NCI-H2029 treated with DMSO at 0.1 percent for 48 hours (cell line): ENCODE results near the gene RARRES2.

Experiments
- DNase-seq: peaks from one replicate; lab custom pipeline; 2025; lab: John Stamatoyannopoulos, UW

Gene RARRES2

DNA sequence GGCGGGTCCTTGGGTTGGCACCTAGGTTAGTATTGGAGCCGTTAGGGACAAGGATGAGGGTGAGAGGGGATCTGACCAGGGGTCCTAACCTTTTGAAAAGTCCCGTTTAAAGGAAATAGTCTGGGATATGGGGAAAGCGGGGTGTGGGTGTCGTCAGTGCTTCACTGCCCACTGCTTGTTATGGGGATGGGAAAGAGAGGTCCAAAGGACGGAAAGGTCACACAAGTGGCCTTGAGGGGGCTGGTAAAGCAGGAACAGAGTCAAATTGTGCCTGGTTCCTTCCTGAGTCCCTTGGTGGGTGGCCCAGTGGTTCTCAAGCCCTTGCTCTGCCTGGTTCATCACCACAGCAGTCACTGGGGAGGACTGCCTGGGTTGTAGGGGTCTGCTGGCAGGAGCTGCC, 35.1 kb upstream of the RARRES2 start:
- DNase-seq = no peak

DNA sequence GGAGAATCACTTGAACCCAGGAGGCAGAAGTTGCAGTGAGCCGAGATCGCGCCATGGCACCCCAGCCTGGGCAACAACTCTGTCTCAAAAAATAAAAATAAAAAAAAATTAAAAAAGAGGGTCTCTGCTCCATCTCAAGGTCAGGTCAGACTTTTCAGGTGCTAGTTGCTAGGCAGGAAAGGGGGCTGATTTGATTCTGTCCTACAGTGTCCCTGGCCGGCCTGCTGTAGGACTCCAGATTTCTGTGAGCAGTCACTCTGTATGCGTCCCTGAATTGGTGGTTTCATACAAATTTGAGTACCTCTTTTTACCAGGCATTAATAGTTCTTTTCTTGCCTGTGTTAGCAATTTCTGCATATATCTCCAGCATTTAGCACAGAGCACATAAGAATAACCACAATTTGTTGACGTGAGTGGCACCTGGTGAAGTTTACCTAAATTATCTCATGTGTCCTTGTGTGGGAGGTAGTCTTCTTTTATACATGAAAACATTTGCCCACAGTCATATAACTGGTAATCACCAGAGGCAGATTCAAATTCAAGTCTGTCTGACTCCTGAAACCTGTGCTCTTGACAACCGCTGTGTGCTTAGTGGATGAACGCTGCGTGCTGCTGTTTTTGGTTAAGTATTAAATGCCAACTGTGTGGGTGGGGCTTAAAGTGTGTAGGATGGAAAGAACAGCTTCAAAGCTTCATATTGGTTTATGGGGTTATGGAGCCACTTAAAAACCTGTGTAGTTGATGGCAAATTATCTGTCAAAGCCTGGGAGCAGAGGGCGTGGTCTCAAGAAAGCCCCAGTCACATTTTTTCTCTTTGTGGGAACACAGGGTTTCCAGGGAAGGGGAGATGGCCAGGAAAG, 34.5 kb upstream of the RARRES2 start:
- no peak for DNase-seq

DNA sequence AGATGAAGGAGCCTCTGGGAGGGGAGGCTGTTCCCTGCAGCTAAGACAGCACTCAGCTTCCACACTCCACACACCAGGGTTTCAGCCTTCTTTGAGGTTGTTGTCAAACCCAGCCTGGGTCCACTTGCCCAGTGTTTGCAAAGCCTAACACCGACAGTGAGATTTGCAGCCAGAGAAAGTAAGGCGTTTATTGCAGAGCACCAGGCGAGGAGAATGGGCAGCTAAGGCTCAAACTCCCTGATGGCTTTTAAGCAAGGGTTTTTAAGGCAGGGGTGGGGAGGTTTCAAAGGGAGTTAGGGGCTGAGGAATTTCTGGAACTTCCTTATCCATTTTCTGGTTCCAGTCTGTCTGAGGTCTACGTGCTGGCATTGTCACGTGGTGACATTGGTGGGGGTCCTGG, 33.0 kb upstream of the RARRES2 start:
- DNase-seq = no peak

DNA sequence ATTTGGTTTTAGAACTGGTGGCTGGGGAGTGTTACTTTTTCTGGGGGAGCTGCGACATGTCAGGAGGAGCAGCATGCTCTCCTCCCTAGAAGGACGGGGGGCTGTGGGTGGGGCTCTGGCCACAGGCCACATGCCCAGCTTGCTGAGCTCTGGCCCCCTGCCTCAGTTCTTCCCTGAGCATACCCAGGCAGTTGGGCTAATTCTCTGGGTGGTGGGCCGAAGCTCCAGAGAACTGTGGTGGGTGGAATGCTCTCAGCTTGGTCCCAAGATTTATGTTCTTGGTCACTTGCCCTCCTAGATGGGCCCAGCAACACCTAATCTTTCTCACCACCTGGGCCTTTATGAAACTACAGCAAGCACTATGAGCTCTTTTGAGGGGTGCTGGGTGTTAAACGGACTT, 32.6 kb upstream of the RARRES2 start:
- DNase-seq = no peak

GRCh38 chr7:150373049-150373801, 31.8 kb upstream of the RARRES2 start:
- DNase-seq = no peak

- no peak for DNase-seq
Observed at GRCh38 chr7:150372271-150373048, 31.0 kb upstream of the RARRES2 start.

GRCh38 chr7:150371996-150372270, 30.5 kb upstream of the RARRES2 start:
- no peak for DNase-seq

DNA sequence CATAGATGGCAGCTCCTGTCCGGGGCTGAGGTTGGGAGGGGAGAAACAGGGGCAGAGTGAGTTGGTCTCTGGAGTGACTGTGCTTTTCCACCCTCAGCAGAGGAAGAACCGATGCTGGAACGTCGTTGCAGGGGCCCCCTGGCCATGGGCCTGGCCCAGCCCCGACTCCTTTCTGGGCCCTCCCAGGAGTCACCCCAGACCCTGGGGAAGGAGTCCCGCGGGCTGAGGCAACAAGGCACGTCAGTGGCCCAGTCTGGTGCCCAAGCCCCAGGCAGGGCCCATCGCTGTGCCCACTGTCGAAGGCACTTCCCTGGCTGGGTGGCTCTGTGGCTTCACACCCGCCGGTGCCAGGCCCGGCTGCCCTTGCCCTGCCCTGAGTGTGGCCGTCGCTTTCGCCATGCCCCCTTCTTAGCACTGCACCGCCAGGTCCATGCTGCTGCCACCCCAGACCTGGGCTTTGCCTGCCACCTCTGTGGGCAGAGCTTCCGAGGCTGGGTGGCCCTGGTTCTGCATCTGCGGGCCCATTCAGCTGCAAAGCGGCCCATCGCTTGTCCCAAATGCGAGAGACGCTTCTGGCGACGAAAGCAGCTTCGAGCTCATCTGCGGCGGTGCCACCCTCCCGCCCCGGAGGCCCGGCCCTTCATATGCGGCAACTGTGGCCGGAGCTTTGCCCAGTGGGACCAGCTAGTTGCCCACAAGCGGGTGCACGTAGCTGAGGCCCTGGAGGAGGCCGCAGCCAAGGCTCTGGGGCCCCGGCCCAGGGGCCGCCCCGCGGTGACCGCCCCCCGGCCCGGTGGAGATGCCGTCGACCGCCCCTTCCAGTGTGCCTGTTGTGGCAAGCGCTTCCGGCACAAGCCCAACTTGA, 29.9 kb upstream of the RARRES2 start:
- no peak for DNase-seq

GRCh38 chr7:150370612-150371071, 29.2 kb upstream of the RARRES2 start:
- DNase-seq = no peak

DNA sequence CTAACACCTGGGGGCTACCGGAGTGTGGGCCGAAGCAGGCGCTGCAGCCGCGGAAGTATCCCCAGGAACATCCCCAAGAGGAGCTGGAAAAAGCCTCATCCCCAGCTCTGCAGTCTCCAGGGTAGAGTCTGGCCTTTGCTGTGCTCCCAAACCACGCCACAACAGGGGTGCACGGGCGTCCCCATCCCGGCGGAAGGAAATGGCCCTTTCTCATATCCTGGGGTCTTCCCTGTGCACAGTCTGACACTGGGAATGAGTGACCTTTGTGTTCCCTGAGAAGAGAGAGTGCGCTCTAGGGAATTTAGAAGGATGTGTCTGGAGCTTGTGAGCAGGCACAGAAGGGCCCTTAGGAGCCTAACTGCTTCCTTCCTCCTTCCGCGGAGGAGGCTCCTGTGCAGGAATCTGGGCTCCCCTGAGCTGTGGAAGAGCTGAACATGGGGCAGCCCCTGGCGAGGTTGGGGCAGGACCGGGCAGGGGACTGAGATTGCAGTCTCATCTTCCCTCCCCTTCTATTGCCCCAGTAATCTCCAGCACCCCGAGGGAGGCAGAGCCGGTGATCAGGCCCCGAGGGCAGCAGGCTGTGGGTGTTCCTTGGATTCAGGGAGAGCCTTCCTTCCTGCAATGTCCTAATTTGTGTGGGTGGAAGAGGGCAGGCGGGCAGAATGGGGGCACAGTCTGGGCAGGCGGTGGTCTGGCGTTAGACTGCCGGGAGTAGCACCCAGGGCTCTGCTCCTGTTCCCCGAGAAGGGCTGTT, 28.5 kb upstream of the RARRES2 start:
- no peak for DNase-seq

GRCh38 chr7:150368884-150369747, 27.7 kb upstream of the RARRES2 start:
- DNase-seq = peak; percentile 51

DNA sequence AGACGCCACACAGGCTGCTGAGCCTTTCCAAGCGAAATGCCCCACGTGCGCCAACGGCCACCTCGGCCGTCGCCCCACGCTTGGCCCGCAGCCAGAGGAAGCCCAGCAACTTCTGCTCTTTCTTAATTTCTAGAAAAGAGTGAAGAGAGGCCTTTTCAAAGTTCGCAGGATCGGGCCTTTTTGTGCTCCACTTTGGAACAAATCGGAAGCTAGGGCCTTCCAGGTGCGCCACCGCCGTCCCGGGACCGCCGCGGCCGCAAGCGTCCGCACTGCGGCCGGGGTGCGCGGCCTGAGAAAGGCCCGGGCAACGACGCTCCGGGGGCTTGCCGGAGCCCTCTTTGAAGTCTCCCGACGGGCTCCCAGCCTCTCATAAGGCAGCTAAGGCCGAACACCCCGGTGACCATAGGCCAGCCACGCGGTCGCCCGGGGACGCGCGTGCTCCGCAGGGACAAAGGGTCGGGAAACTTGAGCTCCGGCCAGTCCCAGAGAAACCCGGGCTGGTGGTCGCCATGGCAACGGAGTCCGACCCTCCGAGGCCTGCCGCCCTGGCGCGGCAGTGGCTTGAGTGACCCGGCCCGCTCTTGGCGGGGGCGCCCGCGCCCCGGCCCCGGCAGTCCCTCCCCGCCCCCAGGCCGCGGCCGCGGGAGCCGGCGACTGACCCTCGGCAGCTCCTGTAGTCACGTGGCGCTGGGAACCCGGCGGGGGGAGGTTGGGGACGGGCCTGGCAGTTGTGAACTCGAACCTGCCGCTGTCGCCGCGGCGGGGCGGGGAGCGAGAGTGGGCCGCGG, 26.9 kb upstream of the RARRES2 start, which contains the start of gene REPIN1:
Gene REPIN1, plus strand, starts transcription at position 727 of the 788 bp plus-strand sequence. CDS start 890 bp downstream, outside the sequence.
- DNase-seq = peak; percentile 64

DNA sequence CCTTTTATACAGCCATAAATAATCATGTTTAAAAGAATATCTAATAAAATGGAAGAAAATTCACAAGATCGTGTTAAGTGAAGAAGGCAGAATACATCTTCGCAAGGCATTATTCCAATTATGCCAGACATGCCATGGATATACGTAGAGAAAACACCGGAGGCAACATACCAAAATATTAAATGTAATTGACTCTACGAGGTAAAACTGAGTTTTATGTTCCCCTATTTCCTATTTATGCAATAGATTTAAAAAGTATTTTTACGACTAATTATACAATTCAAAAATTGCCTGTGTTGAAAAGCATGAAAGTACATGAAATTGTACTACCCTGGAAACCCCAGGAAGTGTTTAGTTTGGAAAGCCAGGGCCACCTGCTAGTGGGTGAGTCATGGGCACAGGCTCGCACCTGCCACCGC, 26.3 kb upstream of the RARRES2 start:
- DNase-seq = peak; percentile 85

DNA sequence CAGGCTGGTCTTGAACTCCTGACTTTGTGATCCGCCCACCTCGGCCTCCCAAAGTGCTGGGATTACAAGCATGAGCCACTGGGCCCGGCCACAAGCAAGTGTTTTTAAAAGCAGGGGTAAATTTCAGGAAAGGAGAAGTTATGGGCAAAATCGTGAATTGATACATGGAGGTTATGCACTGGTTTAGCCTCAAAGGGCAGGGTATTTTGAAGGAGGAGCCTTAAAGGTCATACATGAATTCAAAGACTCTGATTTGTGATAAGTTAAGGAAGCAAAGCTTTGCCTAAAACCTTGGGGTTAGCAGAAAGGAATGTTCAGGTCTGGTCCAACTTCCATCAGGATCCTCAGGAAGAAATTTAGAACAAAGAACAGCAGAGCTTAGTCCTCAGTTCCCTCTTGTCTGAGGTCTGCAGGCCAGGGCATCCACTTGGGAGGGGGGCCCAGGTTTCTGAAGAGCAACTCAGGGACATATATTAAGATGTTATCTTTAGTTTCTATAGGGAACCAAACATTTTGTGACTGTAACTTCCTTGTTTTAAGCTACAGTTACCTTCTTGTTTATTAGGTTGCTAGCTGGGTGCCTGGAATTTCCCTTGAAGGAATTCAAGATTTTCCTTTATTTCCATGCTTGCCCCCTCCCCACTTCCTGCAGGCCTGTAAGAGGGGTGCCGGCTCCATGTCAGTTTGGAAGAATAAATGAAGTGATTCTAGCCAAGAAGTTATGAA, 24.4 kb upstream of the RARRES2 start:
- DNase-seq = no peak

DNA sequence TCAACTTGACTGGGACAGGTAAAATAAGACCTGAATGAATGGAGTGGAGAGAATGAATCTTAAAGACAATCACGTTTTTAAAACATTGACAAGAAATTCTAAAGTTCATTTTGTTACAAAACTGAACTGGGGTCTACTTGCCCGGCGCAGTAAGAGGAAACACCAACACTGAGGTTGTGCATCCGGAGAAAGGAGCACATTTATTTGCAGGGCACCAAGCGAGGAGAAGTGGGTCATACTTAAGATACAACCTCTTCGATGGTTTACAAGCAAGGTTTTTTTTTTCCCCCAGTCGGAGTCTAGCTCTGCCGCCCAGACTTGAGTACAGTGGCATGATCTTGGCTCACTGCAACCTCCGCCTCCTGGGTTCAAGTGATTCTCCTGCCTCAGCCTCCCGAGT, 23.8 kb upstream of the RARRES2 start:
- no peak for DNase-seq

DNA sequence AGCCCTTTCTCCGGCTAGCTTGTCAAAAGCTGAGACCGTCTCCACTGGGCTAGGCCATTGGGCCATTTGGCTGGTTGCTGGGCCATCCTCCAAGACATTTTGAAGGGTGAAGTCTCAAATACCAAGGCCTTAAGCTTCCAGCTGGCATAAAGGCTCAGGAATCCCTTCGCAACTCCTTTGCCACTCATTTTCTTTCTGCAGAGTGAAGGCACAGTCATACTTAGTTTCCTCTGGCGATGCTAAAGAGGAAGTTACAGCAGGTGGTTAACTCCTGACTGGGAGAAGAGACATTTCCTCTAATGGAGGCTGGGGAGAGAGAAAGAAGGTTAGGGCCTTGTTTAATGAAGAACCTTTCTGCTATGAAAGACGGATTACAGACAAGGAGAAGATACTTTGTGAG, 22.4 kb upstream of the RARRES2 start:
- DNase-seq = no peak

- DNase-seq = no peak
Observed at GRCh38 chr7:150363370-150363769, 21.9 kb upstream of the RARRES2 start.
